Calu3 (cell line): ENCODE measurements around the gene THBS1. TPM values are rescaled to one million over a fixed set of nuclear protein-coding genes. Genes with fewer than 3 reads are reported as not detected.

Experiments used
- BruUV-seq: library from RNA; stranded (reverse); fragments of 400-500 nt; replicated peaks from 2 replicates; lab custom pipeline; 2021; lab: Mats Ljungman, UMichigan
- CTCF ChIA-PET: fragments of 300-600 bp; sonication (Branson Sonifier 250); formaldehyde crosslinking; loops from one replicate; lab custom pipeline; 2022; ENCODE audit warnings: antibody characterized with exemption; lab: Charles Lee
- DNase-seq: peaks from one replicate; pipeline ENCODE4 v3.0.0; 2022
- H3K27ac Mint-ChIP-seq: one replicate; pipeline ENCODE4 v1.8.0; 2022; ENCODE audit warnings: mixed read lengths; ENCODE audit not compliant: unreplicated experiment
- H3K27me3 Mint-ChIP-seq: one replicate; pipeline ENCODE4 v1.8.0; 2022; ENCODE audit warnings: mixed read lengths; ENCODE audit not compliant: unreplicated experiment
- H3K36me3 Mint-ChIP-seq: one replicate; pipeline ENCODE4 v1.8.0; 2022; ENCODE audit warnings: mild to moderate bottlenecking, moderate library complexity, mixed read lengths; ENCODE audit not compliant: insufficient read depth, unreplicated experiment
- H3K4me1 Mint-ChIP-seq: one replicate; pipeline ENCODE4 v1.8.0; 2022; ENCODE audit warnings: mild to moderate bottlenecking, low read depth, mixed read lengths; ENCODE audit not compliant: unreplicated experiment
- H3K4me3 Mint-ChIP-seq: one replicate; pipeline ENCODE4 v1.8.0; 2022; ENCODE audit warnings: mild to moderate bottlenecking, low read depth, moderate library complexity, mixed read lengths; ENCODE audit not compliant: unreplicated experiment
- H3K9me3 Mint-ChIP-seq: one replicate; pipeline ENCODE4 v1.8.0; 2022; ENCODE audit warnings: low read depth, mixed read lengths; ENCODE audit not compliant: unreplicated experiment
- intact Hi-C: fragments of 100-400 bp; cut with micrococcal nuclease; formaldehyde crosslinking; loops from one replicate; pipeline ENCODE4 v1.10.0; 2022; ENCODE audit not compliant: unreplicated experiment
- total RNA-seq: library from RNA; stranded (reverse); gene quantifications from 2 replicates; pipeline ENCODE4 v1.2.3, GENCODE V29; 2022
- TF ChIP-seq, protein P1 (sequence below): fragments of 200-600 bp; IDR thresholded peaks from one replicate; pipeline ENCODE4 v1.8.0; 2022; ENCODE audit warnings: antibody characterized with exemption; ENCODE audit not compliant: unreplicated experiment

The THBS1 gene
- total RNA-seq, 1 experiment from 2014 or later = 199 TPM

DNA sequence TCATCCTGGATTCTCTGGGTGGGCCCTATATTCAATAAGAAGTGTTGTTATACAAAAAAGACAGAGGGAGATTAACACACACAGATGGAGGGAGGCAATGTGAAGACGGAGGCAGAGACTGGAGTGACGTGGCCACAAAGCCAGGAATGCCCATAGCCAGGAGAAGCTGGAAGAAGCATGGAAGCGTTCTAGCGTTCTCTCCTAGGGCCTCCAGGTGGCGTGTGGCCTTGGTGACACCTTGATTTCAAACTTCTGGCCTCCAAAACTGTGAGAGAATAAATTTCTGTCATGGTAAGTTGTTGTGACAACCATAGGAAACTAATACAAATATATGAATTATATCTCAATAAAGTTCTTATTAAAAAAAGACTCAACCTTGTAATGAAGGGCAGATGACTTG is 21.3 kb downstream of the THBS1 start:
- no peak overlapping the region for H3K27ac Mint-ChIP-seq
- no peaks in the 10 kb centered on the region for H3K9me3 Mint-ChIP-seq
- TF ChIP-seq, protein P1, sequence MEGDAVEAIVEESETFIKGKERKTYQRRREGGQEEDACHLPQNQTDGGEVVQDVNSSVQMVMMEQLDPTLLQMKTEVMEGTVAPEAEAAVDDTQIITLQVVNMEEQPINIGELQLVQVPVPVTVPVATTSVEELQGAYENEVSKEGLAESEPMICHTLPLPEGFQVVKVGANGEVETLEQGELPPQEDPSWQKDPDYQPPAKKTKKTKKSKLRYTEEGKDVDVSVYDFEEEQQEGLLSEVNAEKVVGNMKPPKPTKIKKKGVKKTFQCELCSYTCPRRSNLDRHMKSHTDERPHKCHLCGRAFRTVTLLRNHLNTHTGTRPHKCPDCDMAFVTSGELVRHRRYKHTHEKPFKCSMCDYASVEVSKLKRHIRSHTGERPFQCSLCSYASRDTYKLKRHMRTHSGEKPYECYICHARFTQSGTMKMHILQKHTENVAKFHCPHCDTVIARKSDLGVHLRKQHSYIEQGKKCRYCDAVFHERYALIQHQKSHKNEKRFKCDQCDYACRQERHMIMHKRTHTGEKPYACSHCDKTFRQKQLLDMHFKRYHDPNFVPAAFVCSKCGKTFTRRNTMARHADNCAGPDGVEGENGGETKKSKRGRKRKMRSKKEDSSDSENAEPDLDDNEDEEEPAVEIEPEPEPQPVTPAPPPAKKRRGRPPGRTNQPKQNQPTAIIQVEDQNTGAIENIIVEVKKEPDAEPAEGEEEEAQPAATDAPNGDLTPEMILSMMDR = no peak
- peaks cover 6% of the 10 kb centered on the region for H3K36me3 Mint-ChIP-seq
- BruUV-seq = no TSS peak
- H3K27me3 Mint-ChIP-seq = no peaks in the 10 kb centered on the region
- no peak overlapping the region for H3K4me3 Mint-ChIP-seq
- intact Hi-C loops = no loop called here
- no peaks in the 10 kb centered on the region for H3K4me1 Mint-ChIP-seq
- no peak for DNase-seq
- CTCF ChIA-PET = interaction anchor here (0.5 to 0.9 kb wide), 2 partner anchors 13 to 155 kb away, joined by 3 to 4 read pairs; no protein-coding TSS in a partner anchor

DNA sequence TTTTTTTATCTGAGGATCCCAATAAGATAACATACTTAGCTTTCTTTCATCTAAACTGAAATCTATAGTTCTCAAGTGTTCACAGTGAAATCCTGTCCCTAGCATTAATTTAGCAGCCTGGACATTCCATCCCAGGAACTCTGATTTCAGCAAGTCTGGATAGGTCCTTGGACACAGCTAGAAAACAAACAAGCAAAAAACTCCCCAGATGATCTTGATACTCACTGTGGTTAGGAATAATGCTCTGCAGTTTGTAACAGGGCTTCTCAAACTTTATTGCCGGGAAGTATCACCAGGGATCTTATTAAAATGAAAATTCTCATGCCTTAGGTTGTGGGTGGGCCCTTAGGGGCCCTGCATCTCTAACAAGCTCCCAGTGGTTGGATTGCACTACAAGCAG is 24.3 kb downstream of the THBS1 start:
- no peaks in the 10 kb centered on the region for H3K36me3 Mint-ChIP-seq
- no peak for DNase-seq
- TF ChIP-seq, protein P1 = no peak
- H3K27me3 Mint-ChIP-seq = no peaks in the 10 kb centered on the region
- no peak overlapping the region for H3K4me3 Mint-ChIP-seq
- CTCF ChIA-PET = no interaction called here
- intact Hi-C loops = no loop called here
- no peak overlapping the region for H3K27ac Mint-ChIP-seq
- no peaks in the 10 kb centered on the region for H3K9me3 Mint-ChIP-seq
- no TSS peak for BruUV-seq
- H3K4me1 Mint-ChIP-seq = no peaks in the 10 kb centered on the region

DNA sequence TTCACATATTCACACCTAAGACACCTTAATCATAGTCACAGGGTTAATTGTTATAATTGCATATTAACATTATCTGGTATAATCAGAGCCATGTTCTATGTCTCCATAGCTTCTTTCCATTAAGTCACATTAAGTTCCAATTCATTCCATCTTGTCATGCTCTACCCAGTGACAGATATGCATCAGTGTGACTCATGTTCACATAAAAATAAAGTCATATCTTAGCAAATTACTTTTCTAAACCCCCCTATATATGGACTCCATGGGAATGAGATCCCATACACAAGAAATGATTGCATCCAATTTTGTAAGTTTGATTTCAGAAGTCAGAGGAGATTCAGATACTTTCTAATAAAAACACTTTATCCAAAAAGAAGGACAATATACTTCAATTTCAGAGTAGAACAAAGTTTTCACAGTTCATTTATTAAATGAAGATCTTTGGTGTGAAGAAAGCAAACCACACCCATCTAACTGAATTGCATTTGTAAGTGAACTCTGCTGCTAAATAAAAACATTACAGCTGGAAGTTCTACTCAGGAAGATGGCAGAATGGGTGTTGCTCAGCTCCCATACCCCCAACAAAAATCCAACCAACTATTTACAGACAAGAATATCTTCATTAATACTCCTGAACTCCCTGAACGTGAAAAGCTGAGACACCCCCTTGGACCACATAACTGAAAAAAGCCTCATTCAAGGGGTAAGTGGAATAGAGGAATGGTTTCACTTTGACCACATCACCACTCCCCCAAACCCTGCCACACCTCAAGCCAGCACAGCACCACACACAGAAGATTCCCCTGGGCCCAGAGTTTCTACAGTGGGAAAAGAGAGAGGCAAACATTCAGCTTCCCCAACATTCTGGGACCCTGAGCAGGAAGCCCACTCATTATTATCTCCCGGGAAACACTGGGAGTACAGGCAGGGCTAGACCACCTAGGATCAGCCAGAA is 27.6 kb downstream of the THBS1 start:
- H3K36me3 Mint-ChIP-seq = no peaks in the 10 kb centered on the region
- intact Hi-C loops = no loop called here
- no peak for DNase-seq
- no peak overlapping the region for H3K27ac Mint-ChIP-seq
- no peak overlapping the region for H3K4me3 Mint-ChIP-seq
- H3K27me3 Mint-ChIP-seq = no peaks in the 10 kb centered on the region
- TF ChIP-seq, protein P1 = no peak
- CTCF ChIA-PET = no interaction called here
- H3K4me1 Mint-ChIP-seq = no peaks in the 10 kb centered on the region
- BruUV-seq = no TSS peak
- peaks cover 4% of the 10 kb centered on the region for H3K9me3 Mint-ChIP-seq

DNA sequence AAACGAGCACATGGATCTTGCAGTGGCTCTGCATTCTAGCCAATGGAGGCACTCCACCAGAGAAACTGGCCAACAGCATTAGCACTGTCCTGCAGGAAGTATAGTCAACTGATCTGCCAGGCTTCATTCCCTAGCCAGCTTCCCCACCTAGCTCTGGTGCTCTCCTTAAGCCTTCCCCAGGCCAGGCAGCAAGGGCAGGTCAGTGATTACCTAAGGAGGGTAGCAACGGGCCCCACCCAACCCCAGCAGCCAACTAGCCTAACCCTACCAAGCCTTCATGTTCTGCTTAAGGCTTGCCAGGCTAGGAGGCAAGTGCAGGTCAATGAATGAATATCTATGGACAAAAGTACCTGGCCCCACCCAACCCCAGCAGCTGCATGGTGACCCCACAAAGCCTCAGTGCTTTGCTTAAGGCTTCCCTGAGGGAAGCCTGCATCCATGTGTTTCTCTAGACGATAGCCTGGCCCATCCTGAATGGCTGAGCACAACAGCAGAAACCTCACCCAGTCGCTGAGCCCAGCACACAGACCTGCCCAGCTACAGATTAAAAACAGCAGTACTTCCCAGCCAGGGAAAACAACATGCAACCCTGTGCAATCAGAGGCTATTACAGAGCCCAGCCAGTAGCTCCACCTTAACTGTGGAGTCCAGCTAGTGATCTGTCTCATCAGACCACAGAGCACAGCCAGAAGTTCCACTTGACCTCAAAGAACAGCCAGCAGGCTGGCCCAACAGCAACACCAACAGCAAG is 28.5 kb downstream of the THBS1 start:
- no peak overlapping the region for H3K27ac Mint-ChIP-seq
- intact Hi-C loops = no loop called here
- TF ChIP-seq, protein P1 = no peak
- H3K4me1 Mint-ChIP-seq = no peaks in the 10 kb centered on the region
- no TSS peak for BruUV-seq
- peaks cover 4% of the 10 kb centered on the region for H3K9me3 Mint-ChIP-seq
- no peaks in the 10 kb centered on the region for H3K27me3 Mint-ChIP-seq
- CTCF ChIA-PET = interaction anchor here (1.2 kb wide), 1 partner anchor 26 kb away, joined by 4 read pairs; no protein-coding TSS in a partner anchor
- H3K36me3 Mint-ChIP-seq = no peaks in the 10 kb centered on the region
- no peak for DNase-seq
- H3K4me3 Mint-ChIP-seq = no peak overlapping the region
